ENCODE data around the gene ST3GAL4. TPM values are rescaled to one million over a fixed set of nuclear protein-coding genes. Genes with fewer than 3 reads are reported as not detected.
A peak's percentile ranks its signal among the peaks of the same experiment; 100 is the strongest.

The ST3GAL4 gene
- total RNA-seq, 3 donors from 2014 or later, result 17.6 to 36.2 (median 32.8) TPM

- H3K4me3 ChIP-seq, result no peak overlapping the region
- DNase-seq (ENCODE audit: low spot score in 2 of 2), result no peak
- peak overlapping the region; percentile 21 to 32 for H3K27ac ChIP-seq
- H3K27me3 ChIP-seq, result no peaks in the 10 kb centered on the region
- TF ChIP-seq POLR2A (IDR thresholded peaks at IDR 0.05), result no peak
- TF ChIP-seq POLR2AphosphoS5 (IDR thresholded peaks at IDR 0.05), result no peak
- no peak for TF ChIP-seq CTCF (IDR thresholded peaks at IDR 0.05)
- no peaks in the 10 kb centered on the region for H3K36me3 ChIP-seq
- no peaks in the 10 kb centered on the region for H3K4me1 ChIP-seq
- intact Hi-C loops (cut with DNase I; ENCODE audit: low total_unique reads), result no loop called here
- H3K9me3 ChIP-seq, result no peaks in the 10 kb centered on the region
These were observed 16.2 kb upstream of the ST3GAL4 start for GRCh38 chr11:126339073-126339862.

GRCh38 chr11:126339863-126340434 is 15.5 kb upstream of the ST3GAL4 start:
- Histone ChIP-seq H3K27me3 (no peaks in the 10 kb centered on the region), H3K4me1 (no peaks in the 10 kb centered on the region), H3K9me3 (no peaks in the 10 kb centered on the region), H3K36me3 (no peaks in the 10 kb centered on the region), H3K27ac (peak overlapping the region; percentile 48), H3K4me3 (no peak overlapping the region)
- no peak for TF ChIP-seq CTCF (IDR thresholded peaks at IDR 0.05)
- TF ChIP-seq POLR2AphosphoS5 (IDR thresholded peaks at IDR 0.05), result no peak
- no peak for TF ChIP-seq POLR2A (IDR thresholded peaks at IDR 0.05)
- peak in 1 of 2 donors; percentile 33 for DNase-seq (ENCODE audit: low spot score in 2 of 2)
- intact Hi-C loops (cut with DNase I; ENCODE audit: low total_unique reads), result no loop called here

- Histone ChIP-seq H3K27me3 (no peaks in the 10 kb centered on the region), H3K4me3 (no peak overlapping the region), H3K4me1 (no peaks in the 10 kb centered on the region), H3K27ac (no peak overlapping the region), H3K36me3 (no peaks in the 10 kb centered on the region), H3K9me3 (no peaks in the 10 kb centered on the region)
- DNase-seq (ENCODE audit: low spot score in 2 of 2), result no peak
- no peak for TF ChIP-seq POLR2A (IDR thresholded peaks at IDR 0.05)
- TF ChIP-seq CTCF (IDR thresholded peaks at IDR 0.05), result no peak
- TF ChIP-seq POLR2AphosphoS5 (IDR thresholded peaks at IDR 0.05), result no peak
- intact Hi-C loops (cut with DNase I; ENCODE audit: low total_unique reads), result no loop called here
These were observed 14.4 kb upstream of the ST3GAL4 start for GRCh38 chr11:126340960-126341606.

- H3K9me3 ChIP-seq, result no peaks in the 10 kb centered on the region
- no peak overlapping the region for H3K4me3 ChIP-seq
- H3K27ac ChIP-seq, result no peak overlapping the region
- DNase-seq (ENCODE audit: low spot score in 2 of 2), result no peak
- H3K4me1 ChIP-seq, result no peaks in the 10 kb centered on the region
- TF ChIP-seq POLR2A (IDR thresholded peaks at IDR 0.05) (no peak), POLR2AphosphoS5 (IDR thresholded peaks at IDR 0.05) (no peak), CTCF (IDR thresholded peaks at IDR 0.05) (no peak)
- H3K36me3 ChIP-seq, result no peaks in the 10 kb centered on the region
- no peaks in the 10 kb centered on the region for H3K27me3 ChIP-seq
- intact Hi-C loops (cut with DNase I; ENCODE audit: low total_unique reads), result no loop called here
These were observed 13.7 kb upstream of the ST3GAL4 start for GRCh38 chr11:126341760-126342161.

GRCh38 chr11:126343051-126343450 is 12.4 kb upstream of the ST3GAL4 start:
- intact Hi-C loops (cut with DNase I; ENCODE audit: low total_unique reads), result no loop called here
- TF ChIP-seq POLR2A (IDR thresholded peaks at IDR 0.05), result no peak
- no peak overlapping the region for H3K4me3 ChIP-seq
- no peak overlapping the region for H3K27ac ChIP-seq
- no peaks in the 10 kb centered on the region for H3K4me1 ChIP-seq
- no peaks in the 10 kb centered on the region for H3K36me3 ChIP-seq
- DNase-seq (ENCODE audit: low spot score in 2 of 2), result no peak
- no peaks in the 10 kb centered on the region for H3K27me3 ChIP-seq
- no peaks in the 10 kb centered on the region for H3K9me3 ChIP-seq
